GM19452 (cell line): ENCODE measurements around the gene KCNE5.
"Not testable (repeated sequence)": the region's sequence is repeated elsewhere in the genome, so short reads cannot be mapped to it uniquely, and the experiment has no call there.

ENCODE experiments used
- ATAC-seq: cut with Tn5 transposase; IDR thresholded peaks from one replicate; pipeline ENCODE4 v1.9.1; 2021; ENCODE audit not compliant: unreplicated experiment

Gene KCNE5

GRCh38 chrX:109619771-109620170 lies 5.2 kb downstream of the KCNE5 start:
- ATAC-seq = no peak

GRCh38 chrX:109614951-109615350 lies 10.0 kb downstream of the KCNE5 start:
- no peak for ATAC-seq

DNA sequence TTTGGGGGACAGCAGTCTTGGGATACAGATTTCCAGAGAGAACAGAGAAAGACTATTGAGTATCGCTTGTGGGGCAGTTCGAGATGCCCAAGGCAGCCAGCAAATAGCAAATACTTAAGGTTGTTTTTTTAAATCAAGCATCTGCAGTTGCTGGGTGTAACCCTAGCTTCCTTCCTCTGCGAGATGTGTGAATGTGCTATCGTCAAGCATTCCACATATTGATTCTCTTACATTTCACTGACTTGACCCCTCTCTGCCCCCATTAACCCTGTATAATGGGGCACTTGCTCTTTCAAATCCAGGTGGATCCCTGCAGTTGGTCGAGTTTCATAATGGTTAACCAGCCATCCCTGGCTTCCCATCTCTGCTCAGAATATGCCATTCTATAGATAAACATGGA lies 23.5 kb downstream of the KCNE5 start:
- ATAC-seq = no peak

DNA sequence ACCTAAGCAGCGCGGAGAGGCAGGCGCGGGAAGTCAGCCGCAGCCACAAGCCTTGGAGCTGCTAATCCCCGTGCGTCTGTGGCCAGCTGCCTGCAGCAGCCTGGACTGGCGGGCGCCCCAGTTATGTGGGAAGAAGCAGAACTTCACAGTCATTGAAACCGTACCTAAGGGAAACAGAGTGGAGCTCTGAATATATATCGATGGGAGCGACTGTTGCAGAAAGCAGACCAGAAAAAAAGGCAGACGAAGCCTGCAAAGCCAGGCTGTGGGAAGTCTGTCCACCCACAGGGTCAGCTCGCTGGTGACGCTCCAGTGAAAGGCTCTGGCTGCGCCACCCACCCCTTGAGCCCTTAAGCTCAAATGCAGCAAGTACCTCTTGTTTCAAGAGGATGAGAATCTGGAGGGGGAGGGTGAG lies 24.7 kb downstream of the KCNE5 start:
- ATAC-seq = no peak

- no peak for ATAC-seq
Measured at GRCh38 chrX:109596015-109596414, 29.0 kb downstream of the KCNE5 start.

- no peak for ATAC-seq
Measured at GRCh38 chrX:109590176-109590575, 34.8 kb downstream of the KCNE5 start.

- ATAC-seq = no peak
Measured at GRCh38 chrX:109585488-109585887, 39.5 kb downstream of the KCNE5 start.

- ATAC-seq = no peak
Measured at GRCh38 chrX:109578916-109579315, 46.1 kb downstream of the KCNE5 start.

DNA sequence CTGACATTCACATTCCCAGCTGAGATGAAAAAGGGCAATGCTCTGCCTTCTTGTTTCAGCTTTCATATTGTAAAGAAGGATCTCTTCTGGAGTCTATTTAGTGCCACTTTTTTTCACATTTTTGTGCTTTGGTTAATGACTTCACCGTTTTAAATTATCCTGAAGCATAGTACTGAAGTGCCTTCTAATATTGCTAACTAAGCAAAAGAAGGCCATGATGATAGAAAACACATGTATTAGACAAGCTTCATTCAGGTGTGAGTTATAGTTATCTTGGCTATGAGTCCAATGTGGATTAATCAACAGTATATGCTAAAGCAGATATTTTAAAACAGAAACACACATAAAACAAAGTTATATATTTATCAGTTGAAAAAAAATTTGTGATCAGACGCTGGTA lies 47.9 kb downstream of the KCNE5 start:
- no peak for ATAC-seq

DNA sequence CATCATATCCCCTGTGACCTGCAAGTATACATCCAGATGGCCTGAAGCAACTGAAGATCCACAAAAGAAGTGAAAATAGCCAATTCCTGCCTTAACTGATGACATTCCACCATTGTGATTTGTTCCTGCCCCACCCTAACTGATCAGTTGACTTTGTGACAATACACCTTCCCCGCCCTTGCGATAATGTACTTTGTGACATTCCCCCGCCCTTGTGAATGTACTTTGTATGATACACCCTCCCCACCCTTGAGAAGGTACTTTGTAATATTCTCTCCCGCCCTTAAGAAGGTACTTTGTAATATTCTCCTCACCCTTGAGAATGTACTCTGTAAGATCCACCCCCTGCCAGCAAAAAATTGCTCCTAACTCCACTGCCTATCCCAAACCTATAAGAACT lies 48.9 kb downstream of the KCNE5 start:
- ATAC-seq = not testable (repeated sequence)
